C4-2B (cell line): ENCODE data around the gene GNPAT.

Experiments
- CTCF ChIP-seq: fragments of 450-650 bp; conservative IDR thresholded peaks from 2 replicates; pipeline ENCODE4 v1.5.1; 2017; ENCODE audit warnings: mild to moderate bottlenecking
- ZFX ChIP-seq: fragments of 450-650 bp; IDR thresholded peaks from 2 replicates; pipeline ENCODE4 v1.6.1; 2017

DNA sequence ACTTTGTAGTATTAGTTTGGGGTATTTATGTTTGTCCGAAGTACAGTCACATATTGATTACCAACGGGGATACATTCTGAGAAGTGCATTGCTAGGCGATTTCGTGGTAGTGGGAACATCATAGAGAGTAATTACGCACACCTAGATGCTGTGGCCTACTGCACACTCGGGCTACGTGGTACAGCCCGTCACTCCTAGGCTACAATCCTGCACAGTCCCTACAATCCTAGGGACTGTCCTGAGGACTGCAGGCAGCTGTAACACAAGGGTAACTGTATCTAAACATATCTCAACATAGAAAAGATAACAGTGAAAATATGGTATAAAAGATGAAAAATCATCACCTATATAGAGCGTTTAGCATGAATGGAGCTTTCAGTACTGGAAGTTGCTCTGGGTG, 78.1 kb downstream of the GNPAT start:
- TF ChIP-seq CTCF = no peak
- TF ChIP-seq ZFX = no peak
